ENCODE data around the gene IGFL1.
"Not testable (repeated sequence)": the region's sequence is repeated elsewhere in the genome, so short reads cannot be mapped to it uniquely, and the experiment has no call there.

The IGFL1 gene

DNA sequence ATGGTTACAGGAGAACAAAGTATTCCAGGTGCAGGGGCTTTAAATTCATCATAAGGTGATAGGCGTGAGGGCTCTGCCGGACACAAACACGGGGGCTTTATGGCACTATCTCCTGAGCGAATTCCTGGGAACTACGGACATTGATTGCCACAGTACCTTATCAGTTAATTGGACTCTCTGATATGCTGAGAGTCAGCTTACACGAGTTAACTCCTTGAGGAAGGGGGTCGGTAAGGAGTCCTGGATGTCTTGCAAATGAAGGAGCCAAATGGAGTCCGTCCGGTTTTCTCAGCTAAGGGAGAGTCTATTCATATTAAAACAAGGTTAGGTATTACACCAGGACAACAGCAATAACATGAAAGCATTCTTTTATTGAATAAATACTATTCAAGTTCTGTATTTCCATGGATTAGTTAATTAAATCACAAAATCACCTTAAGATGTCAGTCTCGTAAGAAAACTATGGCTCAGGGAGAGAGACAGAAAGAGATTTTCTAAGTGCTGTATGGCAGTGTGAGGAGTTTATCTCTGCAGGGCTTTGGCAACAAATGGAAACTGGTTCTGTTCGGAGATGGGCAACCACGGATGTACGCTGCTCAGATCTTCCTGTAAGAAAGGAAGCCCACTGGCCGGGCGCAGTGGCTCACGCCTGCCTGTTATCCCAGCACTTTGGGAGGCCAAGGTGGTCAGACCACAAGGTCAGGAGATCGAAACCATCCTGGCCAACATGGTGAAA lies 41.1 kb downstream of the IGFL1 start:
- DNase-seq (ENCODE audit: low read depth in 3 of 3): no peak

DNA sequence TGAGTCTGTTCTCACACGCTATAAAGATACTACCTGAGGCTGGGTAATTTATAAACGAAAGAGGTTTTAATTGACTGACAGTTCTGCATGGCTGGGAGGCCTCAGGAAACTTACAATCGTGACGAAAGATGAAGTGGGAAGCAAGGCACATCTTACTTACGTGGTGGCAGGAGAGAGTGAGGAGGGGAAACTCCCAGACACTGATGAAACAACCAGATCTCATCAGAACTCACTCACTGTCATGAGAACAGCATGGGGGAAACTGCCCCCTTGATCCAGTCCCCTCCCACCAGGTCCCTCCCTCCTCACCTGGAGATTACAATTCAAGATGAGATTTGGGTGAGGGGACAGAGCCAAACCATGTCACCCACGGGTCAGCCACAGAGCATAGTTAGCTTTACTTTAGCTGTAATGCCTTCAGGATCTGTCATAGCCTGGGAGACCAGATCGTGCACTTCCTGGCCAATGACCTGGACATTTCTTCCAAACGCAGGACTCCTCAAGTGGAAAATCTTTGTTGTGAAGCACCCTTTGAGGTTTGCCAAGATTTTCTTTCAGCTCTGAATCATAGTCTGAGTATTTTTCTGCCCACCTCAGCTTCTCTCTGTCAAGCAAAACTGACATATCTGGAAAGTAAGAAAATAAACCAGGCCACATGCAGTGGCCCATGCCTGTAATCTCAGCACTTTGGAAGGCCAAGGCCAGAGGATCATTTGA lies 42.1 kb downstream of the IGFL1 start:
- peak in 1 of 3 donors; percentile 4 for DNase-seq (ENCODE audit: low read depth in 3 of 3)

- DNase-seq (ENCODE audit: low read depth in 3 of 3): not testable (repeated sequence)
These were observed 44.4 kb downstream of the IGFL1 start for GRCh38 chr19:46273931-46274330.

GRCh38 chr19:46279177-46279576 lies 49.6 kb downstream of the IGFL1 start:
- no peak for DNase-seq (ENCODE audit: low read depth in 3 of 3)

Data from stimulated activated CD4-positive, alpha-beta T cell treated with anti-CD3 and anti-CD28 coated beads, TNF-alpha, amount 100 ng/mL, for 48 hours (primary cell).